DLD1 (cell line): ENCODE data around the gene YTHDC2.

ENCODE experiments used
- in situ Hi-C: cut with HindIII; loops from 2 replicates; pipeline ENCODE4 v1.10.0; 2017; ENCODE audit warnings: low sequenced_read_pairs

YTHDC2 gene

GRCh38 chr5:113513384-113514288 is at the start of gene YTHDC2:
TSS of gene YTHDC2 (plus strand) at chr5:113513694. CDS start at chr5:113513896, 202 bp downstream.
- in situ Hi-C loops, result no loop called here

GRCh38 chr5:113474100-113474728 is 39.3 kb upstream of the YTHDC2 start:
- in situ Hi-C loops, result no loop called here

GRCh38 chr5:113478691-113479090 is 34.8 kb upstream of the YTHDC2 start:
- in situ Hi-C loops, result no loop called here

- in situ Hi-C loops, result no loop called here
Measured at GRCh38 chr5:113480243-113480642, 33.3 kb upstream of the YTHDC2 start.

GRCh38 chr5:113487416-113487780 is 26.1 kb upstream of the YTHDC2 start:
- in situ Hi-C loops, result no loop called here

- in situ Hi-C loops, result no loop called here
Measured at GRCh38 chr5:113487781-113488644, 25.5 kb upstream of the YTHDC2 start, which contains the start of gene MCC. TSS of gene MCC (minus strand) at chr5:113488453.

GRCh38 chr5:113488645-113489184 is 24.8 kb upstream of the YTHDC2 start:
- in situ Hi-C loops, result no loop called here

GRCh38 chr5:113489299-113489698 is 24.2 kb upstream of the YTHDC2 start:
- in situ Hi-C loops, result no loop called here

- in situ Hi-C loops, result no loop called here
Measured at GRCh38 chr5:113490317-113490716, 23.2 kb upstream of the YTHDC2 start.

- in situ Hi-C loops, result no loop called here
Measured at GRCh38 chr5:113491022-113491421, 22.5 kb upstream of the YTHDC2 start.

GRCh38 chr5:113493446-113493845 is 20.0 kb upstream of the YTHDC2 start:
- in situ Hi-C loops, result no loop called here

GRCh38 chr5:113495422-113495841 is 18.1 kb upstream of the YTHDC2 start:
- in situ Hi-C loops, result no loop called here

GRCh38 chr5:113502073-113502472 is 11.4 kb upstream of the YTHDC2 start:
- in situ Hi-C loops, result no loop called here

GRCh38 chr5:113503146-113503545 is 10.3 kb upstream of the YTHDC2 start:
- in situ Hi-C loops, result no loop called here

- in situ Hi-C loops, result no loop called here
Measured at GRCh38 chr5:113505181-113505580, 8.3 kb upstream of the YTHDC2 start.

GRCh38 chr5:113507601-113508000 is 5.9 kb upstream of the YTHDC2 start:
- in situ Hi-C loops, result no loop called here

- in situ Hi-C loops, result no loop called here
Measured at GRCh38 chr5:113508756-113509155, 4.7 kb upstream of the YTHDC2 start.

- in situ Hi-C loops, result no loop called here
Measured at GRCh38 chr5:113510836-113511451, 2.5 kb upstream of the YTHDC2 start.

- in situ Hi-C loops, result no loop called here
Measured at GRCh38 chr5:113512341-113512740, 1.2 kb upstream of the YTHDC2 start.

- in situ Hi-C loops, result no loop called here
Measured at GRCh38 chr5:113514289-113514635, 768 bp downstream of the YTHDC2 start.

GRCh38 chr5:113518884-113519283 is 5.4 kb downstream of the YTHDC2 start:
- in situ Hi-C loops, result no loop called here
